T follicular helper cell (primary cell): ENCODE measurements around the gene CRYBB1.

Source experiments
- DNase-seq: peaks from one replicate; pipeline ENCODE4 v3.0.0-alpha.2; 2020; ENCODE audit warnings: low read depth

CRYBB1 gene

GRCh38 chr22:26553056-26553752 is 64.6 kb downstream of the CRYBB1 start:
- DNase-seq = no peak

DNA sequence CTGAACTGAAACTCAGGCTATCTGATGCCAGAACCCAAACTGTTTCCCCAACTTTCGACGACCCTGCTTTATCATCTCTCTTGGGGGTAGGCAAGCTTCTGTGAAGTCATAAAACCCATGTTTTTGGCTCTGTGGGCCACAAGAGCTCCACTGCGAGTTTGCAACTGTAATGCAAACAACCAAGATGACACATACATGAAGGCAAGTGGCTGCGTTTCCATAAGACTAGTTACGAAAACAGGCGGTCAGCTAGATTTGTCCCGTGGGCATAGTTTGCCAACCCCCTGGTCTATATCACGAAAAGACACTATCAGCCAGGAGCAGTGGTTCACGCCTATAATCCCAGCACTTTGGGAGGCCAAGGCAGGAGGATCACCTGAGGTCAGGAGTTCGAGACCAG is 65.4 kb downstream of the CRYBB1 start:
- DNase-seq = no peak

GRCh38 chr22:26551568-26551967 is 66.3 kb downstream of the CRYBB1 start:
- no peak for DNase-seq

- DNase-seq = no peak
Measured at GRCh38 chr22:26550498-26551033, 67.3 kb downstream of the CRYBB1 start.

DNA sequence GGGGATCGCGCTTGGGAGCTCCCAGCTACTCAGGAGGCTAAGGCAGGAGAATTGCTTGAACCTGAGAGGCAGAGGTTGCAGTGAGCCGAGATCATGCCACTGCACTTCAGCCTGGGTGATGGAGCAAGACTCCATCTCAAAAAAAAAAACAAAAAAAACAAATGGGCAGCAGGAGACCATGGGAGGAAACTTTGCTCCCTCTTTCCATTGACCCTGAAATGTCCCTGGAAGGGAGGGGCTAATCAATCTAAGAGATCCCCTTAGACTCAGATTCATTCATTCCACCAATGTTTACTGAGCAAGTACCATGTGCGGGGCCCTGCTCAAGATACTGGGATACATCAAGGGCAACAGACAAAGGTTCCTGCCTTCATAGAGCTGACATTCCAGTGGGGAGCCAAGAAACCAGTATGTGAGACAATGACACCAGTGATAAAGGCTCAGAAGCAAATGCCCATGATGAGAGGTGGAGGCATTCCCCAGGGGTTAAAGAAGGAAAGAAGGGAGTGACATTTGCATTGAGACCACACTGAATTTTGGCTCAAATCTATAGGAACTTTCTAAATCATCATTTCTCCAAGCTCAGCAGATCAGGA is 67.8 kb downstream of the CRYBB1 start:
- no peak for DNase-seq
